Stimulated activated CD8-positive, alpha-beta memory T cell treated with anti-CD3 and anti-CD28 coated beads, Interleukin-4, amount 100 ng/mL, for 48 hours (primary cell): ENCODE data around the gene FGR.
"Not testable (repeated sequence)": the region's sequence is repeated elsewhere in the genome, so short reads cannot be mapped to it uniquely, and the experiment has no call there.

Experiments
- DNase-seq: peaks from one replicate; pipeline ENCODE4 v3.0.0-alpha.2; 2020

FGR gene

DNA sequence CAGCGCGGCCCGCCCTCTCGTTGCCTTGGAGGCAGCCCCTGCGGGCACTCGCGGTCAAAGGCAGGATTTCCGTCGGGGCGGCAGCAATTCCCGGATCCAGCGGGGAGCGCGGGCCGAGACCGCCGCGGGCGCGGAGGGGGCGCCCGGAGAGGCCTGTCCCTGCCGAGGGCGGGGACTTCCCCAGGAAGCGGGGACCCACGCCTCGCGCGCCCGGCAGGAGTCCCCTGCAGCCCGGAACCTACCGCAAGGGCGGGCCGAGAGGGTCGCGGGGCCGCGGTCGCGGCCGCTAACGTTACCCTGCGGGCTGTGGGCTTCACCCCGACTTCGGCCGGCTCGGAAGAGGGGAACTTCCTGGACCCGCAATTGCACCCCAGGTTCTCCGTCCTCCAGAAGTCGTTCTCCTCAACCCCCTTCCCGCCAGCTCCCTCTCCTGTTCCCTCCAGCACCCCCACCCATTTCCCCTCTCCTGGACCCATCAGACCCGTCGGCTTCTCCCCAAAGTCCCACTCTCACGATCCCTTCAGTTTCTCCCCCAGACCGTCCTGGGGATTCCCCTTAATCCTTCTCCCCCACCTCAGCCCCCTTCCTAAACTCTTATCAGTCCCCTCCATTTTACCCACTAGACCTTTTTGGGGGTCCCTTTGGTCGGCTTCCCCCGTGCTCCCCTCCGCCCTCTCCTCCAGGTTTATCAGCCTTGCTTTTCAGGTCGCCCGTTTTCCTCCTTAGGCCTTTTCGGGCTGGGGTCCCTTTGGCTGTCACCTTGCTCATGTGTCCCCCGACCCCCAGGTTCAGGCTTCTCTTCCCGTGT, 604 bp downstream of the FGR start:
- DNase-seq = peak; percentile 58

DNA sequence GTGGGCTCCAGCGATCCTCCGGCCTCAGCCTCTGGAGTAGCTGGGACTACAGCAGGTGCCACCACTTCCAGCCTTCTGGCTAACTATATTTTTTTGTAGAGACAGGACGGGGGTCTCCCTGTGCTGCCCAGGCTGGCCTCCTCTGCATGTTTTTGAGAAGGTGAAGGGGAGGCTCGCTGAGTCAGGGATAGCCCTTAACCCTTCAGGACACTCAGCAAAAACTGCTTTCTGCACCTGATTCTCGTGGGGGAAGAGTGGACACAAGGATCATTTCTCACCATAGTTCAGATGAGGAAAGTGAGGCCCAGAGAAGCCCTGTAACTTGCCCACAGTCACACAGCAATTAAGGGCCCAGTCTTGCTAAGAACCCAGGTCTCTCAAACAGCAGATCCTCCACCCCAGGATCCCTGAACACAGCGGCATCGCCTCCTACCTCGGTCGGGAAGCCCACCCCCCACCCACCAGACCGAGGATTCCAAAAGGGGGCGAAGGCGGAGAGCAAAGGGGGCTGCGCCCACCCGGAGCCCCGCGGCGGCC, 1.3 kb downstream of the FGR start:
- no peak for DNase-seq

DNA sequence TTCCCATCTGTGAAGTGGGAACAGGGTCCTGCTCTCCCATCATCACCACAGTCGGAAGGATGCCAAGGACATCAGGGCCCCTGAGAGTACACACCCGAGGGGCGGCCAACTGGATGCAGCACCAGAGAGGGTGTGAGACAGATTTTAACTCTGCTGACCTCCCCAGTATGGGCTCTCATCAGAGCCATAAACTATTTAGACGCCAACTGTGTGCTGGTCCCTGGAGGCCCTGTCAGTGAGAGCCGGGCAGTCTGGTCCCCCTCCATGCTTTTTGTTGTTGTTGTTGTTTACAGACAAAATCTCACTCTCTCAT, 1.7 kb downstream of the FGR start:
- DNase-seq = no peak

DNA sequence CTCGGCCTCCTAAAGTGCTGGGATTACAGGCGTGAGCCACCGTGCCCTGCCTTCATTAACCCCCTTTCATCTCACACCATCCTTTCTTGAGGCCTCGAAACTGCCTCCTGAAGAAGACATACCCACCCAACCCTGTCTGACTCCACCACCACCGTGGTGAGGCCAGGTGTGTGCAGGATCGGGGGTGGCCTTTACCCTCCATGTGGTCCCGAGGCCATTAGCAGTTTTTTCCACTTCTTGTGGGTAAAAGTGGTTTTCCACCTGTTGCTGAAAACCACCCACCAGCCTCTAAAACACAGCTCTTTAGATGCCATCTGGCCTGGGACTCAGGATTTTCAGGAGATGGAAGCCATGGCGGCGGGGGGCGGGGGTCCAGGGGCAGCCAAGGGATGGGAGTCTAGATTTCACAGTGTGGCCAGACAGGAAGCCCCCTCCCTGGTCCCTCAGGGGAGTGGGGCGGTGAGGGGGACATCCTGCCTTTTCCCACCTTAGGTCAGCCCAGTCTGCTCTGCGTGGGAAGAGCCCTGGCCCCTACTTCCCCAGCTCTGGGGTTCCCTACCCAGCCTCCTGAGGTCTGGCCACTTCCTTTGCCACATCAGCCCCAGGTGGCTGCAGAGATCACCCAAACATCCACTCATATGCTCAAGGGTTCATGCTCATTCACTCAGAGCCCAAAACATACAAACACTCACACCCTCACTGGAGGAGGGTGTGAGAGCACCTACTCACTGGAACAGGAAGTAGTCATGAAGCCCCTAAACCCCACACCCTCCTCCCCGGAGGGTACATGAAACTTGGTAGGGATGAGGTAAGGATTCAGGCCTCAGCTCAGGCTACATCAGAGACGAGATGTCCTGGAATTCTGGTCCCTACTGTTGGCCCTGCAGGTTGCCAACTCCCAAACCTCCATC, 2.3 kb downstream of the FGR start:
- peak; percentile 76 for DNase-seq

DNA sequence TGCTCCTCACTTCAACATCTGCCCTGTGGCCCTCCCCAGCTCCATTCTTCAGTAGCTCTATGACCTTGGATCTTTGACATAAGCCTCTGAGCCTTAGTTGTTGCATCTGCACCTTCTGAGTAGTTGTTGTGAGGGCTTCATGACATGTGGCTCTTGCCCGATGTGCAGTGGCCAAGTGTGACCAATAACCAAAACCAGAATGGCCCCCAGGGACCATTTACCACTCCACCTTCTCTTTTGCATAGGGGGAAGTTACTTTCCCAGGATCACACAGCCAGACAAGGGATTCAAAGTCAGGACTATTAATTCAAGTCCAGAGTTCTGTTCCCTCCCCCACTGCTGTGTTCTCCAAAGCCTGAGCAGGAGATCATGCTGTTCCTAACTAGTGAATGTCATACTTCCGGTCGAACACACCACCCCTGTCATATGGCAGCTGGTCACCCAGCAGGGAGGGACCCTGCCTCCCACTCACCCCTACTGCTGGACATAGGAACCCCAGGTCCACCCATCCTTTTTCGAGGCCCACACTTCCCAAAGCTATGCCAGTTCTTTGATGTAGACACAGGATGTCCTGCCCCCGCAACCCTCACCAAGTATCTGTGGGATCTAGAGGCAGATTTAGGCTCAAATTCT, 4.0 kb downstream of the FGR start:
- DNase-seq = no peak

DNA sequence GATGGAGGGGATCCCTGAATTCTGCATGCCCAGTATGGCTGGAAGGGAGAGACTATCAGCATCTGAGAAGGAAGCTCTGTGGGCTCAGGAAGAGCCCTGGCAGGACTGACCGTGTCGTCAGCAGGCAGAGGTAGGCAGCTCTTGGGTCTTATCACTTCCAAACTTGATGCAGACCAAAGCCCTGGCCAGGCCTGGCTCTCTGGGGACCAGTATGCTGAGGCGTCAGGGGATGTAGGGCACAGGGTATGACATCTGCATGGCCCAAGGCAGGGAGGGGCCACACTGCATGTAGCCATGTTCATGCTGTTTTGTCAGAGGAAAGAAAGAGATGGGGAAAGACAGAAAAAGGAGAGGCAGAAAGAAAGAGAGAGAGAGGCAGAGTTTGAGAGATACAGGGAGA, 6.3 kb downstream of the FGR start:
- no peak for DNase-seq

DNA sequence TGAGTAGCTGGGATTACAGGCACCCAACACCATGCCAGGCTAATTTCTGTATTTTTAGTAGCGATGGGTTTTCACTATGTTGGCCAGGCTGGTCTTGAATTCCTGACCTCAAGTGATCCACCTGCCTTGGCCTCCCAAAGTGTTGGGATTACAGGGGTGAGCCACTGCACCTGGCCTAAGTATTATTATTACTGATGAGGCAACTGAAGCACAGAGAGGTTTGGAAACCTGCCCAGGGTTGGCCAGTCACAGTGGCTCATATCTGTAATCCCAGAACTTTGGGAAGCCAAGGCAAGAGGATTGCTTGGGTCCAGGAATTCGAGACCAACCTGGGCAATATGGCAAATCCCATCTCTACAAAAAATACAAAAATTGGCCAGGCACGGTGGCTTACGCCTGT, 7.3 kb downstream of the FGR start:
- not testable (repeated sequence) for DNase-seq

DNA sequence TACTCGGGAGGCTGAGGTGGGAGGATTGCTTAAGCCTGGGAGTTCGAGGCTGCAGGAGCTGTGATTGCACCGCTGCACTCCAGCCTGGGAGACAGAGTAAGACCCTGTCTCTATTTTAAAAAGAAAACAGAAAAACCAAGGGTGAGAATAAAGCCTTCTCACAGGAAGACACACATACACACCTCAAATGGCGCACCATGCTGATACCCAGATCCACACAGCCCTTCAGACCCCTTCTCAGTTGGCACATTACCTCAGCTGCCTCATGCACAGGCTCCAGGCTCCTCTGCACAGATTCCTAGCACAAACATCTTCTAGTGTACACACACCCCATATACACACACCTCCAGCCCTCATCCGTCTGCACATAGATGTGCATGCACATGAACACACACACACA, 7.9 kb downstream of the FGR start:
- no peak for DNase-seq

DNA sequence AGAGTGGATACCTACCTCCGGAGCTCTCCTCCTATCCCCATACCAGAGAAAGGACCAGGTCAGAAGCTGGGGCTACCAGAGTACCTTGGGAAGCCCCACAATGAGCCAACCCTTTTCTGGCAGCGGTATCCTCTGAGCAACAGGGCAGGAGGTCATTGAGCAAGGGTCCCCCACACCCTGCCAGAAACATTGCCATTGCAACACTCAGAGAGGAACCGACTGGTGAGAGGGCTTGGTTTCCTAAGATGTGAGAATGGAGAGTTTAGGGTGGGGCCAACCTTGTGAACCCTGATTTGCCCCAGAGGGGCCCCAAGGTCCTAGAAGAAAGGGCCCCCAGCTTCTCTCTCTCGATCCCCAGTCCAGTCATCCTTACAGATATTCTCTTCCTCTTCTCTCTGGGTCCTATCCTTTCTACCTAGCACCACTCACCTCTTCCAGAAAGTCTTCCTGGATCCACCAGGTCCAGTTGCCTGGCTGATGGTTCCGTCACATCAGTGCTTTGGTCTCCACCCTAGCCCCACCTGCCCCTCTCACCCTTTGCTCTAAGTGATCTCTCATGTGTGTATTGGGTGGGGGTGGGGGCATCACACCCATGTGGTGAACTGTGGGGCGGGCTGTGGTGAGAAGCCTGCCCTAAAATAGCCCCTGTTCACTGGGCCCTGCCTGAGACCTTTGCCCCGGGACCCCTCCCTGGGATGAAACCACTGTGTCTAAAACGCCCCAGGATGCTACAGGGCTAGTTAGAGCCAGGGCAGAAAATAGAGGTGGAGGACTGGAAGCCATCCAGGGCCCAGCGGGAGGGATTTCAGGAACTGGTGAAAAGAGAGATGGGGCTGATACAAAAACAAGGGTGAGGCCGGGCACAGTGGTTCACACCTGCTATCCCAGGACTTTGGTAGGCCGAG, 8.7 kb downstream of the FGR start:
- DNase-seq = no peak

DNA sequence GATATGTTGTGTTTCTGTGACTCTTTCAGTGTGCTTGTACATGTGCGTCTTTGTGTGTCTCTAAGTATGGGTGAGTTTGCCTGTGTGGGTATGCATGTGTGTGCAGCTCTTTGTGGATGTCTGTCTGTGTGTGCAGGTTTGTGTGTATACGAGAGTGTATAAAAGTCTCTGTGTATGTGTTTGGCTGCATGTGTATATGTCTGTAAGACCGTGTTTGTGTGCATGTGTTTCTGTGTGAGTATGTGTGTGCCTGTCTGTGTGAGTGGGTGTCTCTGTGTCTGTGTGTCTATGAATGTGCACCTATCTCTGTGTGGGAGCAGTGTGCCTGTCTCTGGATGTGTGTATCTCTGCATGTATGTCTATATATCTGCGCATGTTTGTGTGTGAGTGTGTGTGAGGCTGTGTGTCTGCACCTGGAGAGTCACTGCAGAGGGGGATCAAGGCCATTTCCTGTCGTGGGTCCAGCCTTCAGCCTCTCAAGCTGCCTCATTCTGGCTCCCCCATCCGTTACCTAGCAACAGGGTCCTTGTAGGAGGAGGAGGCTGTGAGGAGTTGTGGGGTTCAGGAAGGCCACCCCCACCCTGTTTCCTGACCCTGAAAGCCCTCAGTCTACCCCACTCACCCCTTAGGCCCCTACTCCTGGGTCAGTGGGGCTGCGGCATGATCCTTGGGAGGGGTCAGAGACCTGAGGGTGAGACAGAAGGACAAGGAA, 10.4 kb downstream of the FGR start:
- no peak for DNase-seq

DNA sequence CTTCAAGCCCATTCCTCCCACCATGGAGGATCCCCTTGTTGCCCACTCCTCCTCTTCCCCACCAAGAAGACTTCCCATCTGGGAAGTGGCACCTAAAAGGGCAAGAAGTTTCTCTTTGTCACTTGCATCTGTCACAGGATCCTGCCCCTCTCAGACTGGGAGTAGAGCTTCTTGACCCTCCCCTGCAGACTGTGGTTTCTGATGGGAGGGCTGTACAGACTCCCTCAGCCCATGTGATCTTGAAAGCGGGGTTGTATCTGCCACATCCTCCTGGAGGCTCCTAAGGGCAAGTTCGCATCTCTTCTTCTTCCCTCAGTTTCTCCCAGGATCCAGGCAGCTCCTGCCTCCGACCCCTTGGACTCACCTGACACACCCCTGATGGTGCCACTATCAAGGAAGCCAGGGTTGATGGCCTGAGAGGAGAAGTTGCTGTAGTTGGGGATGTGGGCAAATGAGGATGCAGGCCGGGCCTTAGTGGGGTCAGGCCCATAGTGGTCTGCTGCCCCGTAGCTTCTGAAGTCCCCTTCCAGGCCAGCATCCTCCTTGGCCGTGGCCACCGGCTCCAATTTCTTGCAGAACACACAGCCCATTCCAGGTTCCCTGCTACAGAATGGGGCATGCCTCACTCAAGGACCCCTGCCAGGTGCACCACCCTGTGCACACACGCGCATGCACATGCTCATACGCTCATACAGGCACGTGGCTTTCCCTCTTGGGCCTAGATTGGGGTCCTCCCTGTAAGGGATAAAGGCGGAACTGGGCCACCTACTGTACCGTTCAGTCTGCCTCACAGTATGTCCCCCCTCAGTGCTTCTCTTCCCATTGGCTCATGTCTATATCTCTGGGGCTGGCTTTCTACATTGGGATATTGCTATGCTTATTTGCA, 11.4 kb downstream of the FGR start:
- no peak for DNase-seq

DNA sequence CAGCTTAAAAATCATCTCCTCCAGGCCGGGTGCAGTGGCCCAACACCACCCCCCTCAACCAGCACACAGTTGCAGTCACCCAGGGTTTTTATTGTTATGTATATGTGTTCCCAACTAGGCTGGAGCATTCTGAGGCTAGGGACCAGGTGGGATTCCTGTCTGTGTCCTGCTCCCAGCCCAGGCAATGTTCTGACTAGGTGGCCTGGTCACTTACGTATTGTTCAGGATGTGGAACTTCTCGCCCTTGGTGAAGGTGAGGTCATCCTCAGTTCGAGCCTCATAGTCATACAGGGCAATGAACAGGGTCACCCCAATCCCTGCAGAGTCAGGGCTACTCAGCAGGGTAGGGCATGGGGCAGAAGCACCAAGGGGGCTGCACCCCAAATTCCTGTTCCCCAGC, 12.2 kb downstream of the FGR start:
- DNase-seq = no peak

DNA sequence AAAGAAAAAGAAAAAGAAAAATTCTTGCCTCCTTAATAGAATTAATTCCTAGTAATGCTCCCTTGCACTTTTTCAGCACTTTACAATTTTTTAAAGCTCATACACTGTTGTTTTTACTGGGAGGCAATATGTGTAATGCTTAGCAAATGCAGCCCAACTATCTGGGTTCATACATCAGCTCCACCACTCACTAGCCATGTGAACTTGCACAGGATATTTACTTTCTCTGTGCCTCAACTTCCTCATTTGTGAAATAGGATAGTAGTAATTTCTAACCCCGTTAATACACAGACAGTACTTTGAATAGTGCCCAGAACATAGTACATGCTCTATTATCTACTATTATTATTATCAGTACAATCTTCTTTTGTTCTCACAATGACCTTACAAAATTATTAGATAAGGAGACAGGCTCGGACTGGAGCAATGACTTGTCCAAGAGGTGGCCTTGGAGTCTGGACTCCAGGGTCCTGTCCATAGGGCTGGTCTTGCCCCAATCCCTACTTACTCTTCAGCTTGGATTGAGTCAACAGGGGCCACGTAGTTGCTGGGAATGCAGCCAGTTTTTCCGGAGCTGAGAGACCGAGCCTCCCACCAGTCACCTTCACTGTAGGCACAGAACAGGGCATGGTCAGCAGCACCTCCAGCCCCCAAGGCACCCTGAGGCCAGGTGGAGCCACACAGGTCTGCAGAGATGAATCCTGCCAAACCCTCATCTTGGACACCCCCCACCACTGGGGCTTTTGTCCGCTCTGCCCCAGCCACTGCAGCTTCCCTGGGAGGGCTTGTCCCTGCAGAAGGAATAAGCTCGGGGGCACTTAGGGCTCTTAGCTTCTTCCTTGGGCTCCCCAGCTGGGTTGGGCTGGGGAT, 13.7 kb downstream of the FGR start:
- no peak for DNase-seq

DNA sequence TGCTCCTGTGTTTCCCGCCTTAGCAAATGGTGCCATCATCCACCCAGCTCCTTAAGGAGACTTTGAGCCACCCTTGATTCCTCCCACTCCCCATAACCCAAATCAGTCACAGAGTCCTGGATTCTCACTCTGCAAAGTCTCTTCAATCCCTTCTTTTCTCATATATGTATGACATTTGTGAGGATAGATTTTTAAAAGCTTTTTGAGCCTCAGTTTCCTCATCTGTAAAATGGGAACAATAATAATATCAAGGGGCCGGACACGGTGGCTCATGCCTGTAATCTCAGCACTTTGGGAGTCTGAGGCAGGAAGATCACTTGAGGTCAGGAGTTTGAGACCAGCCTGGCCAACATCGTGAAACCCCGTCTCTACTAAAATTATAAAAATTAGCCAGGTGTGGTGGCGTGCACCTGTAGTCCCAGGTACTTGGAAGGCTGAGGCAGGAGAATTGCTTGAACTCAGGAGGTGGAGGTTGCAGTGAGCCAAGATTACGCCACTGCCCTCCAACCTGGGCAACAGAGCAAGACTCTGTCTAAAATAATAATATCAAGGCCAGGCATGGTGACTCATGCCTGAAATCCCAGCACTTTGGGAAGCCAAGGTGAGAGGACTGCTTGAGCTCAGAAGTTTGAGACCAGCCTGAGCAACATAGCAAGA, 15.1 kb downstream of the FGR start:
- DNase-seq = not testable (repeated sequence)

DNA sequence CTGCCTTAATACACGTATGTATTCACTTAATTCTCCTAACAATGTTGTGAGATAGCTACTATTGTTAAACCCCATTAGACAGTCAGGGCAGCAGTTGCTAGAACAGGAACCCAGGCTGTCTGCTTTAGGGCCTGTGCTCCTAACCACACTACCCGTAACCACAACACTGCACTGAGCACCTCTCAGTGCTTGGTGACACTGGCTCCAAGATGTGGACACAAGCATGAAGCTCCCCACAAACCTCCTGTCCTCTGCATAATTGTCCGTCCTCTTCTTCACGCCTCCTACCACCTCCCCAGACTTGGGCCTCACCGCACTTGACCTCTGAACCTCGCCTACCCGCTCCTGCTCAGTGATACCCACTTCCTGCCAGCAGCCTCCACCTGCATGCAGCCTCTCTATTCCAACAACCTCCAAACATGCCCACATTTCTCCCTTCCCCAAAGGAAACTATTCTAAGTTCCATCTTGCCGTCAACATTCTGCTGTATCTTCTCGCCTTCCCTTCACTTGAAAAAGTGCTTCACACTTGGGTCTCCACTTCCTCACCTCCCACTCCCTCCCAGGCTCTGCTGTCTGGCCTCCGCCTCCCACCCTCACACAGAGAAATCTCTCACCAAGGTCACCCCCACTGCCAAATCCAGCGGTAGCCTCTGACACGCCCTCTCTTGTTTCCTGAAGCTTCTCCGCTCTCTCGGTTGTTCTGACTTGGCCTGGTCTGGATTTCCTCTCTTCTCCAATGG, 16.5 kb downstream of the FGR start:
- DNase-seq = no peak

DNA sequence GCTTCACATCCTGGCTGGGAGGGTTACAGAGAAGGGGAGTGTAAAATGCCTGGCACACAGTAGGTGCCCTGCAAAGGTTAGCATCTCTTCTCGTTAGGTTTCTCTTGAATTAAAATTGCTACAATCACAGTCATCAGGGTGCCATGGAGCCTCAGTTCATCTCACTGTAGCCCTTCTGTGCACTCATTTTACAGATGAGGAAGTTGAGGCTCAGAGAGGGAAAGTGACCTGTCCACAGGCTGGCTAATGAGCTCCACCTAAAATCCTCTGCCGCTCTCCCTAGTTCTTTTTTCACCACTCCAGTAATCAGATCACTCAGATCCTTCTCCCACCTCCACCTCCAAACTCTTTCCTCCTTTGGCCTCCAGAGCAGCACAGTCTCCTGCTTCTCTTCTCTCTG, 17.6 kb downstream of the FGR start:
- DNase-seq = no peak

DNA sequence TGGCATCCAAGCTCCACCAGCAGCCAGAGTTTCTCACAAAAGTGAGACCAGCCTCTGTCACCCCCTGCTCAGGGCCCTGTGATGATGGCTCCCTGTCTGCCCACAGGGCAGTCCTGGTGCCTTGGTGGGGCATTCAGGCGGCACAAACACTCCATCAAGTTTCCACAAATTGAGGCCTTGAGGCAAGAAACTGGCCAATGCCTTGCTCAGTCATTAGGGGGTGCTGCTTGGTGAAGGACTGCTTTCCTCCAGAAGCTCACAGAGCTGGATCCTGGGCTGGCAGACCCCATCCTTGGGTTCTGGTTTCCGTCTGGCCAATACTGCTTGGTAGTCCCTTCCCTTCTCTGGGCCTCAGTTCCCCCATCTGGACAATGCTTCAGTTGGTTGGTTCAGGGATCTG, 18.5 kb downstream of the FGR start:
- no peak for DNase-seq
